NCI-H187 (cell line): ENCODE results near the gene TAF8.

Source experiments
- DNase-seq, 2 experiments: peaks; one replicate each; lab custom pipeline; 2025; lab: John Stamatoyannopoulos, UW

The TAF8 gene

DNA sequence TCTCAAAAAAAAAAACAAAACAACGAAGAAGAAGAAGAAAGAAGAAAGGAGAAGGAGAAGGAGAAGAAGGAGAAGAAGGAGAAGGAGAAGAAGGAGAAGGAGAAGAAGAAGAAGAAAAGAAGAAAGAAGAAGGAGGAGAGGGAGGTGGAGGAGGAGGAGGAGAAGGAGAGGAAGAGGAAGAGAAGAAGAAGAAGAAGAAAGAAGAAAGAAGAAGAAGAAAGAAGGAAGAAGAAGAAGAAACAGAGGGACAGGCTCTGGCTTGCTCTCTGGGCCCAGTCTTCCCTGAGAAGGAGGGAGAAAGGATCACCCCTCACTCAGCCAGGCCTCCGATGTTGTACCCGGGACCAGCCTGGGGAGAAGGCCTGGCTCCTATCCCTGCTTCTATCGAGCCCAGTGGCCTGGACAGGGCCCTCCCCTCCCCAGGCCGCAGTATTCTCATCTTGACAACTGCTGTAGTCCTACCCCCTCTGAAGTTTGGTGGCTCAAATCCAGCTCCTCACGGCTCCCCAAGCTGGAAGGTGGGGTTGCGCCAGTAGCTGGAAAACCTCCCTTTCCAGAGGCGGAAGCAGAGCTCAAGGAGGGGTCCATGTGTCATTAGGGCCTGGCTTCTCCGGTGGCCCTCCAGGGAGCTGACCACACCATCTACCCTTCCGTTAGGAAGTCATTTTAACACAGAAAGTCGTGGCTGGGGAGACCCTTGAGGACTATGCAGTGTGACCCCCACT, 73.2 kb downstream of the TAF8 start:
- no peak for DNase-seq

- DNase-seq = no peak
Observed at GRCh38 chr6:42124223-42124836, 74.0 kb downstream of the TAF8 start.

DNA sequence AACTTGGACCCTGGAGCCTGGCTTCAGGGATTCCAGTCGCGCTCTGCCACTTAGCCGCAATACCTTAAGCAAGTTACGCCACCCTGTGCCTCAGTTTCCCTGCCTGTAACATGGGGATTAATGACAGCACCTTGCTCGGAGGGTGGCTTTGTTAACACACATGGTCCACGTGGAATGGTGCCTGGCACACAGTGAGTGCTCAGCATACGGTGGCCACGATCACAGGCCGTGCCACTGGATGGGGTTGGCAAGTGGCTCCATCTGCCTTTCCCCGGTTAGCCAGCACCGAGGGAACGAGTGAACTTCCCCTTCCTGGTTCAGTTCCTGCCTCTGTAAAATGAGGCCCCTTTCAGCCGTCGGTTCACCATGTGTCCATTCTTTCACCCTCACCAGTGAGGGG, 74.9 kb downstream of the TAF8 start:
- no peak for DNase-seq

DNA sequence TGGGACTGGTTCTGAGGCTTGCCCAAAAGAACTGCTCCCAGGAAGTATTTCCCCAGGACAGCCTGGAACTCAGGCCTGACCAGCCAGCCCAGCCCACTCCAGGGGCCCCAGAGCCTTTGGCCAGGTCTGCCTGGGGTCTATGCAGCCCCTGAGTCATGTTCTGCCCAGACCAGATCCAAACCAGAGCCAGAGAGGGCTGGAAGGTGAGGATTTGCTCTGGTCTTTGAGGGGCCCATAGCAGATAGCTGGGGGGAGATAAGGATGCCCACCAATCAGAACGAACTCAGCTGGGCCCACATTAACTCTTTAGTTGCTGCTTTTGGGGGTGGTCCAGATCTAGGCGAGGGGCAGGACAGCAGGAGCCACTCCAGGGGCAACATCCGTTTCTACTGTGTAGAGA, 75.3 kb downstream of the TAF8 start:
- DNase-seq = no peak

- DNase-seq = no peak
Observed at GRCh38 chr6:42128460-42129359, 78.4 kb downstream of the TAF8 start.

GRCh38 chr6:42129360-42129676, 79.0 kb downstream of the TAF8 start:
- DNase-seq = no peak

GRCh38 chr6:42131531-42131930, 81.2 kb downstream of the TAF8 start:
- no peak for DNase-seq

DNA sequence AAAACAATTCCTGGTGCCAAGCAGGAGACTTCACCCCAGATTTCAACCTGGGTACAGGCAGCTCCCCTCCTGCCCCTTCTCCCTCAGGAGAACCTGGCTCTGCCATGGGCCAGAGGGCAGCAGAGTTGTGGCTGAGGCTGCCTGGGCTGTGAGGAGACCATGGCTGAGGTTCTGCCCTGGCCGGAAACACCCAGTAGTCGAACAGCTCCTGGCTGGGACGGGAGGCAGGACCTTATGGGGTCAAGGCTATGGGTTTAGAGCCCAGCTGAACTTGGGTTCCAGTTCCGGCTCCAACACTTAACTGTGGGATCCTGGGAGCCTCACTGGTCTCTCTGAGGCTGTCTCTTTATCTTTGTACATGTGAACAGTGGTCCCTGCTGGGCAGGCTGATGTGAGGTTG, 83.6 kb downstream of the TAF8 start:
- no peak for DNase-seq

GRCh38 chr6:42135161-42135560, 84.8 kb downstream of the TAF8 start:
- no peak for DNase-seq

- DNase-seq = no peak
Observed at GRCh38 chr6:42135722-42136121, 85.4 kb downstream of the TAF8 start.

DNA sequence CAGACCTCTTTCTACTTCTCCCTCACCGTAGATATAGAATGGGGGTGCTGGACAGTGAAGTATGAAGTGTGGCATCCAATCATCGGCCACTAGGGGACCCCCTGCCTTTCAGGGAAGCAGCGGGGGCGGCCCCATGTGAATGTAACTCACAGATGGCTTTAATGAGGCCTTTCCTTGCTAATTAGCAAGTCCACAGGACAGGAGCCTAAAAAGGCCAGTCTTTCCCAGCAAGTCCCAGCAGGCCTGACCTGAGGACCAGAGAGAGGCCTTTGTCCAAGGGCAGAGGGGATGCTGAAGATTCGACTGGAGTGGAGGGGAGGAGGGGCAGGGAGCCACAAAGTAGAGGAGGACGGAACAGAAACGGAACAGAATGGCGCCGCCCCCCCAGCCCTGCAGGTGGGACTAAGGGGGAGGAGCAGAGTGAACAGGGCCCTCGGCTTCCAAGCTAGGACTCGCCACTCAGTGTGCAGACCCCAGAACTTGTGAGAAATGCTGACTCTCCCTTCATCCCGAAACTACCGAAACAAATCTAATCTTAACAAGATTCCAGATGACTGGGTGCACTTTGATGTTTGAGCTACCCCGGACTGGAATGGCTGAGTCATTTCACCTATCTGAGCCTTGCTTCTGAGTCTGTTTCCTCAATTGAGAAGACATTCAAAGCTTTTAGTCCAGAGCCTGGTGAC, 86.3 kb downstream of the TAF8 start:
- DNase-seq = no peak
